ENCODE results near the gene SGSM1. TPM values are rescaled to one million over a fixed set of nuclear protein-coding genes. Genes with fewer than 3 reads are reported as not detected.
A peak's percentile ranks its signal among the peaks of the same experiment; 100 is the strongest.
"Not testable (repeated sequence)": the region's sequence is repeated elsewhere in the genome, so short reads cannot be mapped to it uniquely, and the experiment has no call there.

Gene SGSM1
- total and polyA plus RNA-seq, 9 of the 15 experiments (the other 6 are each of a cell fraction or from before 2014, with no cell fraction given): not detected

DNA sequence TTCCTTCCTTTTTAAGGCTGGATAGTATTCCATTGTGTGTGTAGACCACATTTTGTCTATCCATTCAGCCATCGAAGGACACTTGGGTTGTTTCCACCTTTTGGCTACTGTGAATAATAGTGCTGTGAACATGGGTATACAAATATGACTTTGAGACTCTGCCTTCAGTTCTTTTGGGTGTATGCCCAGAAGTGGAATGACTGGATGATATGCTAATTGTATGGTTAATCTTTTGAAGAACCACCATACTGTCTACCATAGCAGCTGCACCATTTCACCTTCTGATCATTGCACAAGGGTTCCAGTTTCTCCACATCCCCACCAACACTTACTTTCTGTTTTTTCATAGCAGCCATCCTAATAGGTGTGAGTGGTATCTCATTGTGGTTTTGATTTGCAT, 30.3 kb downstream of the SGSM1 start:
- BruUV-seq (replicated peaks): no TSS peak
- ChIA-PET CTCF (ENCODE audit: low intra/inter-chr PET ratio) (no interaction called here), POLR2A (no interaction called here)
- H3K79me2 ChIP-seq (ENCODE audit: control insufficient read depth, insufficient read depth, low read length): no peaks in the 10 kb centered on the region
- H3K9me1 ChIP-seq (ENCODE audit: control insufficient read depth, insufficient read depth, low read length): no peaks in the 10 kb centered on the region
- intact Hi-C loops (cut with micrococcal nuclease): loop anchor here (5.0 kb wide), 1 partner anchor 69 kb away; no protein-coding TSS in a partner anchor
- H3K27ac ChIP-seq (ENCODE audit: extremely low read depth, low read depth, low read length): no peak overlapping the region
- H2AFZ ChIP-seq (ENCODE audit: low read depth, low read length): no peak overlapping the region
- no peaks in the 10 kb centered on the region for H3K36me3 ChIP-seq (ENCODE audit: control insufficient read depth, insufficient read depth, low read length)
- in situ Hi-C loops (cut with MboI): no loop called here
- no peak overlapping the region for H3K4me3 ChIP-seq
- 9% methylated on average over 1 of the region's 1 CpG for WGBS (ENCODE audit: insufficient coverage, low coverage, missing lambda C conversion rate)
- H3K9me3 ChIP-seq (replicated peaks; ENCODE audit: control insufficient read depth, insufficient read depth, low read depth, low read length): no peaks in the 10 kb centered on the region
- no peaks in the 10 kb centered on the region; a peak in 1 of 5 replicates for H3K4me1 ChIP-seq (replicated peaks in 1 of 2; ENCODE audit: control insufficient read depth in 2 of 2, insufficient read depth in 2 of 2, low read length in 2 of 2)
- H3K9ac ChIP-seq (ENCODE audit: insufficient read depth in 1 of 2, low read depth in 2 of 2, low read length in 2 of 2): no peak overlapping the region
- no peaks in the 10 kb centered on the region for H4K20me1 ChIP-seq (replicated peaks; ENCODE audit: control insufficient read depth, insufficient read depth, low read length)
- ATAC-seq (no peak), DNase-seq (ENCODE audit: extremely low read depth in 1 of 4, low spot score in 3 of 4) (no peak), FAIRE-seq (no peak)
- H3K27me3 ChIP-seq (ENCODE audit: control insufficient read depth in 2 of 2, insufficient read depth in 2 of 2, low read length in 2 of 2): peaks cover 0 to 12% of the 10 kb centered on the region in 2 experiments; a peak in 2 of 5 replicates
- no peak overlapping the region for H3K4me2 ChIP-seq (ENCODE audit: insufficient read depth, low read length)
- TF ChIP-seq MEIS2 (IDR thresholded peaks at IDR 0.05; ENCODE audit: partially characterized antibody): no peak
- TF ChIP-seq, protein P1, sequence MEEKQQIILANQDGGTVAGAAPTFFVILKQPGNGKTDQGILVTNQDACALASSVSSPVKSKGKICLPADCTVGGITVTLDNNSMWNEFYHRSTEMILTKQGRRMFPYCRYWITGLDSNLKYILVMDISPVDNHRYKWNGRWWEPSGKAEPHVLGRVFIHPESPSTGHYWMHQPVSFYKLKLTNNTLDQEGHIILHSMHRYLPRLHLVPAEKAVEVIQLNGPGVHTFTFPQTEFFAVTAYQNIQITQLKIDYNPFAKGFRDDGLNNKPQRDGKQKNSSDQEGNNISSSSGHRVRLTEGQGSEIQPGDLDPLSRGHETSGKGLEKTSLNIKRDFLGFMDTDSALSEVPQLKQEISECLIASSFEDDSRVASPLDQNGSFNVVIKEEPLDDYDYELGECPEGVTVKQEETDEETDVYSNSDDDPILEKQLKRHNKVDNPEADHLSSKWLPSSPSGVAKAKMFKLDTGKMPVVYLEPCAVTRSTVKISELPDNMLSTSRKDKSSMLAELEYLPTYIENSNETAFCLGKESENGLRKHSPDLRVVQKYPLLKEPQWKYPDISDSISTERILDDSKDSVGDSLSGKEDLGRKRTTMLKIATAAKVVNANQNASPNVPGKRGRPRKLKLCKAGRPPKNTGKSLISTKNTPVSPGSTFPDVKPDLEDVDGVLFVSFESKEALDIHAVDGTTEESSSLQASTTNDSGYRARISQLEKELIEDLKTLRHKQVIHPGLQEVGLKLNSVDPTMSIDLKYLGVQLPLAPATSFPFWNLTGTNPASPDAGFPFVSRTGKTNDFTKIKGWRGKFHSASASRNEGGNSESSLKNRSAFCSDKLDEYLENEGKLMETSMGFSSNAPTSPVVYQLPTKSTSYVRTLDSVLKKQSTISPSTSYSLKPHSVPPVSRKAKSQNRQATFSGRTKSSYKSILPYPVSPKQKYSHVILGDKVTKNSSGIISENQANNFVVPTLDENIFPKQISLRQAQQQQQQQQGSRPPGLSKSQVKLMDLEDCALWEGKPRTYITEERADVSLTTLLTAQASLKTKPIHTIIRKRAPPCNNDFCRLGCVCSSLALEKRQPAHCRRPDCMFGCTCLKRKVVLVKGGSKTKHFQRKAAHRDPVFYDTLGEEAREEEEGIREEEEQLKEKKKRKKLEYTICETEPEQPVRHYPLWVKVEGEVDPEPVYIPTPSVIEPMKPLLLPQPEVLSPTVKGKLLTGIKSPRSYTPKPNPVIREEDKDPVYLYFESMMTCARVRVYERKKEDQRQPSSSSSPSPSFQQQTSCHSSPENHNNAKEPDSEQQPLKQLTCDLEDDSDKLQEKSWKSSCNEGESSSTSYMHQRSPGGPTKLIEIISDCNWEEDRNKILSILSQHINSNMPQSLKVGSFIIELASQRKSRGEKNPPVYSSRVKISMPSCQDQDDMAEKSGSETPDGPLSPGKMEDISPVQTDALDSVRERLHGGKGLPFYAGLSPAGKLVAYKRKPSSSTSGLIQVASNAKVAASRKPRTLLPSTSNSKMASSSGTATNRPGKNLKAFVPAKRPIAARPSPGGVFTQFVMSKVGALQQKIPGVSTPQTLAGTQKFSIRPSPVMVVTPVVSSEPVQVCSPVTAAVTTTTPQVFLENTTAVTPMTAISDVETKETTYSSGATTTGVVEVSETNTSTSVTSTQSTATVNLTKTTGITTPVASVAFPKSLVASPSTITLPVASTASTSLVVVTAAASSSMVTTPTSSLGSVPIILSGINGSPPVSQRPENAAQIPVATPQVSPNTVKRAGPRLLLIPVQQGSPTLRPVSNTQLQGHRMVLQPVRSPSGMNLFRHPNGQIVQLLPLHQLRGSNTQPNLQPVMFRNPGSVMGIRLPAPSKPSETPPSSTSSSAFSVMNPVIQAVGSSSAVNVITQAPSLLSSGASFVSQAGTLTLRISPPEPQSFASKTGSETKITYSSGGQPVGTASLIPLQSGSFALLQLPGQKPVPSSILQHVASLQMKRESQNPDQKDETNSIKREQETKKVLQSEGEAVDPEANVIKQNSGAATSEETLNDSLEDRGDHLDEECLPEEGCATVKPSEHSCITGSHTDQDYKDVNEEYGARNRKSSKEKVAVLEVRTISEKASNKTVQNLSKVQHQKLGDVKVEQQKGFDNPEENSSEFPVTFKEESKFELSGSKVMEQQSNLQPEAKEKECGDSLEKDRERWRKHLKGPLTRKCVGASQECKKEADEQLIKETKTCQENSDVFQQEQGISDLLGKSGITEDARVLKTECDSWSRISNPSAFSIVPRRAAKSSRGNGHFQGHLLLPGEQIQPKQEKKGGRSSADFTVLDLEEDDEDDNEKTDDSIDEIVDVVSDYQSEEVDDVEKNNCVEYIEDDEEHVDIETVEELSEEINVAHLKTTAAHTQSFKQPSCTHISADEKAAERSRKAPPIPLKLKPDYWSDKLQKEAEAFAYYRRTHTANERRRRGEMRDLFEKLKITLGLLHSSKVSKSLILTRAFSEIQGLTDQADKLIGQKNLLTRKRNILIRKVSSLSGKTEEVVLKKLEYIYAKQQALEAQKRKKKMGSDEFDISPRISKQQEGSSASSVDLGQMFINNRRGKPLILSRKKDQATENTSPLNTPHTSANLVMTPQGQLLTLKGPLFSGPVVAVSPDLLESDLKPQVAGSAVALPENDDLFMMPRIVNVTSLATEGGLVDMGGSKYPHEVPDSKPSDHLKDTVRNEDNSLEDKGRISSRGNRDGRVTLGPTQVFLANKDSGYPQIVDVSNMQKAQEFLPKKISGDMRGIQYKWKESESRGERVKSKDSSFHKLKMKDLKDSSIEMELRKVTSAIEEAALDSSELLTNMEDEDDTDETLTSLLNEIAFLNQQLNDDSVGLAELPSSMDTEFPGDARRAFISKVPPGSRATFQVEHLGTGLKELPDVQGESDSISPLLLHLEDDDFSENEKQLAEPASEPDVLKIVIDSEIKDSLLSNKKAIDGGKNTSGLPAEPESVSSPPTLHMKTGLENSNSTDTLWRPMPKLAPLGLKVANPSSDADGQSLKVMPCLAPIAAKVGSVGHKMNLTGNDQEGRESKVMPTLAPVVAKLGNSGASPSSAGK (IDR thresholded peaks at IDR 0.05): no peak

DNA sequence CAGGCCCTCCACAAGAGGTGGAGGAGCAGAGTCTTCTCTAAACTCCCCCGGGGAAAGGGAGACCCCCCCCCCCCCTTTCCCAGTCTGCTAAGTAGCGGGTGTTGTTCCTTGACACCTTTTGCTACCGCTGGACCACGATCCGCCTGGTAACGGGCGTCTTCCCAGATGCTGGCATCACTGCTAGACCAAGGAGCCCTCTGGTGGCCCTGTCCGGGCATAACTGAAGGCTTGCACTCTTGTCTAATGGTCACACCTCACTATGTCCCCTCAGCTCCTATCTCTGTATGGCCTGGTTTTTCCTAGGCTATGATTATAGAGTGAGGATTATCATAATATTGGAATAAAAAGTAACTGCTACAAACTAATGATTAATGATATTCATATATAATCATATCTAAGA, 31.5 kb downstream of the SGSM1 start:
- H3K9me3 ChIP-seq (replicated peaks; ENCODE audit: control insufficient read depth, insufficient read depth, low read depth, low read length); in situ Hi-C loops (cut with MboI); H3K9ac ChIP-seq (ENCODE audit: insufficient read depth in 1 of 2, low read depth in 2 of 2, low read length in 2 of 2); CTCF ChIA-PET (ENCODE audit: low intra/inter-chr PET ratio); H2AFZ ChIP-seq (ENCODE audit: low read depth, low read length); BruUV-seq (replicated peaks); H3K79me2 ChIP-seq (ENCODE audit: control insufficient read depth, insufficient read depth, low read length); H3K9me1 ChIP-seq (ENCODE audit: control insufficient read depth, insufficient read depth, low read length); H3K4me3 ChIP-seq; H3K36me3 ChIP-seq (ENCODE audit: control insufficient read depth, insufficient read depth, low read length); H3K27ac ChIP-seq (ENCODE audit: extremely low read depth, low read depth, low read length); ATAC-seq; H3K4me1 ChIP-seq (replicated peaks in 1 of 2; ENCODE audit: control insufficient read depth in 2 of 2, insufficient read depth in 2 of 2, low read length in 2 of 2); H4K20me1 ChIP-seq (replicated peaks; ENCODE audit: control insufficient read depth, insufficient read depth, low read length); FAIRE-seq; H3K4me2 ChIP-seq (ENCODE audit: insufficient read depth, low read length): not testable (repeated sequence)
- POLR2A ChIA-PET: interaction anchor here (0.8 kb wide), 1 partner anchor 13 kb away, joined by 5 read pairs; no protein-coding TSS in a partner anchor
- 0% methylated on average over 1 of the region's 8 CpGs for WGBS (ENCODE audit: insufficient coverage, low coverage, missing lambda C conversion rate)
- peaks cover 0 to 11% of the 10 kb centered on the region in 2 experiments; a peak in 2 of 5 replicates for H3K27me3 ChIP-seq (ENCODE audit: control insufficient read depth in 2 of 2, insufficient read depth in 2 of 2, low read length in 2 of 2)
- intact Hi-C loops (cut with micrococcal nuclease): loop anchor here (5.0 kb wide), 1 partner anchor 70 kb away; no protein-coding TSS in a partner anchor
- DNase-seq (ENCODE audit: extremely low read depth in 1 of 4, low spot score in 3 of 4): peak in 1 of 4 experiments; percentile 8
